Heart left ventricle (tissue), 13 donors: ENCODE measurements around the gene CEBPA.

Experiments
- POLR2A ChIP-seq, 2 donors: fragments of 450-650 bp; IDR thresholded peaks; one replicate each; pipeline ENCODE4 v1.6.1; 2017; ENCODE audit warnings: antibody characterized with exemption in 2 of 2, mild to moderate bottlenecking in 2 of 2, moderate library complexity in 2 of 2
- TF ChIP-seq, protein P1 (sequence below), 12 donors: fragments of 200-600 bp; sonication (generic) in 4 of 12; IDR thresholded peaks; one replicate each; pipeline versions ENCODE4 v1.5.0 to v1.8.0; 2018 to 2022; ENCODE audit warnings: antibody characterized with exemption in 12 of 12, mild to moderate bottlenecking in 5 of 12
- donor health status: ischemic (EF 13 %, LVEDD 7.1; RV severe dilation, severe dysfunction).
- donor health status: DM: no; HTN: yes; CAD: no.
- donor health status: DM: no; HTN: no; CAD: no.
- donor health status: ischemic (EF 25% LVEDD 6.9; RV normal size, moderate dysfunction).
- donor health status: ischemic (EF 25% LVEDD 5.7; RV mildly dilated, moderate dysfunction).
- donor health status: ischemic (EF 35%, LVEDD 5.7; RV mildly dilated, moderate dysfunction).
- donor health status: nonischemic (EF 11% LVEDD 7.7; RV severe dilation, severe dysfunction).
- donor health status: DM: yes; HTN: yes; CAD: no.
- donor health status: PGD.
- donor health status: ischemic (EF 29% LVEDD 5.4; RV normal size, mild dysfunction).
- donor health status: nonischemic (EF 23%, LVEDD 6.1; RV moderate dilation, normal function).

GRCh38 chr19:33309826-33310225 is 7.5 kb upstream of the CEBPA start:
- TF ChIP-seq, protein P1, sequence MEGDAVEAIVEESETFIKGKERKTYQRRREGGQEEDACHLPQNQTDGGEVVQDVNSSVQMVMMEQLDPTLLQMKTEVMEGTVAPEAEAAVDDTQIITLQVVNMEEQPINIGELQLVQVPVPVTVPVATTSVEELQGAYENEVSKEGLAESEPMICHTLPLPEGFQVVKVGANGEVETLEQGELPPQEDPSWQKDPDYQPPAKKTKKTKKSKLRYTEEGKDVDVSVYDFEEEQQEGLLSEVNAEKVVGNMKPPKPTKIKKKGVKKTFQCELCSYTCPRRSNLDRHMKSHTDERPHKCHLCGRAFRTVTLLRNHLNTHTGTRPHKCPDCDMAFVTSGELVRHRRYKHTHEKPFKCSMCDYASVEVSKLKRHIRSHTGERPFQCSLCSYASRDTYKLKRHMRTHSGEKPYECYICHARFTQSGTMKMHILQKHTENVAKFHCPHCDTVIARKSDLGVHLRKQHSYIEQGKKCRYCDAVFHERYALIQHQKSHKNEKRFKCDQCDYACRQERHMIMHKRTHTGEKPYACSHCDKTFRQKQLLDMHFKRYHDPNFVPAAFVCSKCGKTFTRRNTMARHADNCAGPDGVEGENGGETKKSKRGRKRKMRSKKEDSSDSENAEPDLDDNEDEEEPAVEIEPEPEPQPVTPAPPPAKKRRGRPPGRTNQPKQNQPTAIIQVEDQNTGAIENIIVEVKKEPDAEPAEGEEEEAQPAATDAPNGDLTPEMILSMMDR (IDR thresholded peaks at IDR 0.05), result no peak
- no peak for TF ChIP-seq POLR2A (IDR thresholded peaks at IDR 0.05)
